Hypothalamus (tissue), 51 donors: ENCODE results near the gene GPR22.

ENCODE experiments used
- DNase-seq, 51 donors: peaks; one replicate each; lab custom pipeline; 2025; lab: John Stamatoyannopoulos, UW

Gene GPR22, protein sequence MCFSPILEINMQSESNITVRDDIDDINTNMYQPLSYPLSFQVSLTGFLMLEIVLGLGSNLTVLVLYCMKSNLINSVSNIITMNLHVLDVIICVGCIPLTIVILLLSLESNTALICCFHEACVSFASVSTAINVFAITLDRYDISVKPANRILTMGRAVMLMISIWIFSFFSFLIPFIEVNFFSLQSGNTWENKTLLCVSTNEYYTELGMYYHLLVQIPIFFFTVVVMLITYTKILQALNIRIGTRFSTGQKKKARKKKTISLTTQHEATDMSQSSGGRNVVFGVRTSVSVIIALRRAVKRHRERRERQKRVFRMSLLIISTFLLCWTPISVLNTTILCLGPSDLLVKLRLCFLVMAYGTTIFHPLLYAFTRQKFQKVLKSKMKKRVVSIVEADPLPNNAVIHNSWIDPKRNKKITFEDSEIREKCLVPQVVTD

DNA sequence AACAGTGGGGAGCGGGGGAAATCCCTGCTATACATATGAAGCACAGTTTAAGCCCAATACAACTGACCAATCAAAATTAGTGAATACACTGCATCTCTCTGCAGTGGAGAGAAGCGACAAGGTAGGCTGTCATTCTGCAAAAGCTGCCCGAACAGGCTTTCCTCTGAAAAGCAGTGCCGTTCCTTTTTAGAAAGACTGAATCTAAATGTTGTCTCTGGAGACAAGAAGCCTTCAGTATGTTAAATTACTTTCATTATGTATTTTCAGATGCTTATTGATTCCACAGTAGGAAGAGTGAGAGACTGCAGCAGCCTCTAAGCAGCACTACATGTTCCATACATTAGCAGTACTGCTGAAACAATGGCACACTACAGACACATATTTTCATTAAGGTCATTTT lies at the start of gene GPR22:
Gene GPR22 (plus strand): TSS at position 129 of the 400 bp plus-strand sequence. CDS start 4,004 bp downstream, outside the sequence.
- peak in 4 of 51 donors; percentile 0 to 53 (median 1) for DNase-seq

DNA sequence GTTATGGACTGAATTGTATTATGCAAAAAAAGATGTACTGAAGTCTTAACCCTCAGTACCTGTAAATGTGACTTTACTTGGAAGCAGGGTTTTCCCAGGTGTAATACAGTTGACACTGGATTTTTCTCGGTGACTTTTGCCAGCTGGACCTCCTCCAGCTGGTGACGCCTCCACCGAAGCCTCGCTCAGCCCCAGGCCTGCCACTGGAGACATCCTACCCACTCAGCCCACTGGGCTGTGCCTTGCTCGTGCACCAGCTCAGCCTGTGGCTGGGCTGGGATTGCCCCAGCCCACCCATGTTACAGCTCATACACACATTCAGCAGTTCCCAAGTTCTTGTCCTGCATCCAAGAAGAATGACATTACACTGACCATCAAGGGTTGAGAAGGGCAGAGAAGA lies 42.4 kb upstream of the GPR22 start:
- DNase-seq, result no peak

DNA sequence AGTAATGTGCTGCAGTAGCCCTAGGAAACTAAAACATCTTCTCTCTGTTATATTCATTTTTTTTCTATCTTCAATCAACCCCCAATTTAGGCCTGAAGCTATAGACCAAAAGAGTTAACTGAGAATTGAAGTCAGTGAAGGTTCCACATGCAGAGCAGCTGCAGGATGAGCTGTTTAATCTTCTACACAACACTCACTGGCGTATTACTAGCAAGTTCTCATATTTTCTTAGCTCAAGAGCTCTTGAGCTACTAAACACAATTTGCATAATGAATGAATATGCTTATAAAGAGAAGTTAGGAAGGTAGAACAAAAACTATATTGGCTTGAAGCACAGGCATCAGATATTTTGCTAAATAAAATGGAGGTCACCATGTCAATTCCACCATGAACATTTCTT lies 41.2 kb upstream of the GPR22 start:
- no peak for DNase-seq

GRCh38 chr7:107430057-107430456 lies 39.8 kb upstream of the GPR22 start:
- no peak for DNase-seq

DNA sequence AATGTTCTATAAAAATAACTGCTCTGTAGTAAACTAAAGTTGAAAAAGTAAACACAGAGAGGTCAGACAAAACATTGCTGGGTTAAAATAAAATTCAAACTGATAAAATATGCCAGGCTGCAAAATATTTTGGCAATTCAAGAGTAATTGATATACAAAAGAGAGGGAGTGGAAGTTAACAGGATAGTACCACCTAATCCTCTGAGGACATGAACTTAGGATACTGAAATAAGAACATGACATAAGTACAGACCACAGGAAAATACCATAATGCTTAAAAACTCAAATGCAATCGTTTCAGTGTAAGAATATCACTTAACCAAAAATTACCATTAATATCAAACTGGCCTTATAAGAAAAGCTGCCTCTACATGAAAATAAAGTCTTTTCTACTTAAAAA lies 37.6 kb upstream of the GPR22 start:
- no peak for DNase-seq

DNA sequence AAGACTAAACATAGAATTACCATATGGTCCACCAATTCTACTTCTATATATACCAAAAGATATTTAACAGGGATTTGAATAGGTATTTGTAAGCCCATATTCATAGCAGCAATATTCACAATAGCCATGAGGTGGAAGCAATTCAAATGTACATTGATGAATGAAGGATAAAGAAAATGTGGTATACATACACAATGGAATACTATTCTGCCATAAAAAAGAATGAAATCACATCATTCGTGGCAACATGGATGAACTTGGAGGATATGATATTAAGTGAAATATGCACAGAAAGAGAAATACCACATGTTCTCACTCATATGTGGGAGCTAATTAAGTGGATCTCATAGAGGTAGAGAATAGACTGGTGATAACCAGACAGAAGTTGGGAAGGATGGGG lies 34.1 kb upstream of the GPR22 start:
- DNase-seq, result no peak

GRCh38 chr7:107439025-107439424 lies 30.8 kb upstream of the GPR22 start:
- DNase-seq, result no peak

DNA sequence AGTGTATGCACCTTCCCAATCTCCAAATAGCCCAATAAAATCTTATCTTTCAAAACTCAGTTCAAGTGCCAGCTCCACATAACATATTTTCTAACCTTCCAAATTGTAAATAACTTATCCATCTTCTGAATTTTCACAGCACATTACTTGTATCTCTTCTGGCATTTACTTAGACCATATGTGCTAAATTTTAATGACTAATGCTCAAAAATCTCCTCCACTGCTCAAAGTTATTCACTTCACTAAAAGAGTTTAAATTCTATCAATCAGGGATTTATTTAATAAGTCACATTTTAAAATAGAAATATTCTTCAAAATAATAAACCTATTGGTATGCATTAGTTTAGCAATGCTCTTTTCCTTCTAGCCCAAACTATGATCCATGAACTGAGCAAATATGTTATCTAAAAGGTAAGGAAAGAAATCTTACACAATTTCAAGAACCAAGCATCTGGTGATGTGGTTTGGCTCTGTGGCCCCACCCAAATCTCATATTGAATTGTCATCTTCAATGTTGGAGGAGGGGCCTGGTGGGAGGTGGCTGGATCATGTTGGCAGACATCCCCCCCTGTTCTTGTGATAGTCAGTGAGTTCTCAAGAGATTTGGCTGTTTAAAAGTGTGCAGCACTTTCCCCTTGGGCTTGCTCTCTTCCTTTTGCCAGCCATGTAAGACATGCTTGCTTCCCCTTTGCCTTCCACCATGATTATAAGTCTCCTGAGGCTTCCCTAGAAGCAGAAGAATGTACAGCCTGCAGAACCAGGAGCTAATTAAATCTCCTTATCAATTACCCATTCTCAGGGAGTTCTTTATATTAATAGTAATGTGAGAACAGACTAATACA lies 28.1 kb upstream of the GPR22 start:
- DNase-seq, result no peak

- no peak for DNase-seq
These were observed 27.2 kb upstream of the GPR22 start for GRCh38 chr7:107442678-107443077.

DNA sequence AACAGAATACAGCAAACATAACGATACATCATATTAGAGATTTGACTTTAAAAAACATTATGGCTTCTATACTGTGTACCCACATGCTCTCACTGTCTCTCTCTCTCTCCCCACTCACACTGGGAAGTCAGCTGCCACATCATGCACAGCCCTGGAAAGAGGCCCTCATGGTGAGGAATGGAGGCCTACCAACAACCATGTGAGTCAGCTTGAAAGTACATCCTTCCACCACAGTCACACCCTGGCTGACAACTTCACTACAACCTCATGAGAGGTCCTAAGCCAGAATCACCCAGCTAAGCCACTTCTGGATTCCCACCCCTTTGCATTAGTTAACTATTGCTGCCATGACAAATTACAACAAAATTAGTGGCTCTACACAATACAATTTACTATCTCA lies 23.3 kb upstream of the GPR22 start:
- no peak for DNase-seq

- no peak for DNase-seq
These were observed 22.9 kb upstream of the GPR22 start for GRCh38 chr7:107446988-107447387.

DNA sequence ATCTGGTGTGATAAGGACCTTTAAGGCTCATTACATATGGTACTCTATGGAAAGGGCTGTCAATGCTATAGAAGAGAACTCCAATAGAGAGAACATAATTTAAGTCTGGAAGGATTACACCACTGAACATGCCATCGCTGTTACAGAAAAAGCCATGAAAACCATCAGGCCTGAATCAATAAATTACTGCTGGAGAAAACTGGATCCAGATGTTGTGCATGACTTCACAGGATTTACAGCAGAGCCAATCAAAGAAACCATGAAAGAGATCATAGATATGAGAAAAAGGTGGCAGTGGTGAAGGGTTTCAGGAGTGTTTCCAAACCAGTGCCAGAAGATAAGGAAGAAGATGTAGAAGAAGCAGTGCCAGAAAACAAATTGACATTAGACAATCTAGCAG lies 18.9 kb upstream of the GPR22 start:
- DNase-seq, result no peak

- no peak for DNase-seq
These were observed 16.5 kb upstream of the GPR22 start for GRCh38 chr7:107453388-107453787.

GRCh38 chr7:107461938-107462533 lies 7.8 kb upstream of the GPR22 start:
- peak in 1 of 51 donors; percentile 3 for DNase-seq

DNA sequence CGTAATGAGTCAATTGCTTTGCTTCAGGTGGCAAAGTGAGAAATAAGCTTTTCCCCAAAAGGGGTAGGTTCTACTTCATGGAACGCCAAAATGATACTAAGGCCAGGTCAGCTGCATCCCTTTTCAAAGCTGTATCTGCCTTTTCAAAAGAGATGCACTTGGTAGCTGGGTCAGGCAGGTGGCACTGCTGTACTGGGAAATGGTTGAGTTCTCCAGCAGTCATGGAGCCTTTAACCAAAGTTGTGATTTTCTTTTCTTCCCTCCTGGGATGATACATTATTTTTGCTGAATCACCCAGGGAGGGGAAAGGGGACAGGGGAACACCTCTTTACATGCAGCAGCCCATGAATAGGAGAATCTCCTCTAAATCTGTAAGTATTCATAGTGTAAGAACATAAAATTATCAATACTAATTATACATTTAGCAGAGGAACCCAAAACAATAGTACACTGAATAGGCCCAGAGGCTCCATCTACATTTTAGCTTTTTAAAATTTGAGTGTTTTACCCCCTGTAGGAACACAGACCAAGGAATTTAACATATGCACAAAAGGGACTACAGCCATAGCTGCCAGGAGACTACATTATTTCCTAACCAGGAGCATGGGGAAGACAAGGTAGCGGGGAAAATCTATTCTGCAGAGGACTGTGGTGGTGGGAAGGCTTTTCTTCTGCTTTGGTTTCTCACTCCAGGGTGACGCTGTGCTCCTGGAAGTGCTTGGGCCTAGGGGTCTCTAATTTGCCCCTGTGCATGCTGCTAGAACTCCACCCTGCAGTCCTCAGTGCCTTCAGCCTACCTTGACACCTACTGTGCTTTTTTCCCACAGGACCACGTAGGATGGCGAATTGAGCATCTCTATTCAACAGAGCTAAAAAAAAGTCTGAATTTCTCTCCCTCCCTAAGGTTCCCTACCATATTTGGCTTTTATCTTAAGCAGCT lies 6.4 kb upstream of the GPR22 start:
- DNase-seq, result peak in 36 of 51 donors; percentile 1 to 70 (median 27)

DNA sequence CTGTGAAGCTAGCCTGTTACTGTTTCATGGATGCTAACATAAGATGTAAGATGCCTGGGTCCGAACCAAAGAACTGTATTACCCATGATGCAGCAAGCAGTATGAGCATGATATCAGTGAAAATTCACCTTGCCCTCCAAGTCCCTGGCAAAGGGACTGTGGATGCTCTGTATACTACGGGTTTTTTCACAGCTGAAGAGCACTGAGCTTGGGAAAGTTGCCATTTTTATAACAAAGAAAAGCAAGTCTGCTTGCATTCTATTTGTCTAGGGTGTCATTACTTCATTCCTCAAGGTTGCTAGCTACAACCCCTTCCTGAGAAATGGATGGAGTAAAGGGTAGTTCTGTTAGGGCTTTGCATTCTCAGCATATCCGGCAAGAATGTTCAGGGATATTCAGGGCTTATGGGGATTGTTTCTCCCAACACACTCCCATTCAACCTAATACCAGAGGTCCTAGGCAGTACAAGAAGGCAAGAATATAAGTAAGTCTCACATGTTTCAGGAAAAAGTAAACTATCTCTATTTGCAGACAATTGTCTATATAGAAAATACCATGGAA lies 5.1 kb upstream of the GPR22 start:
- DNase-seq, result no peak

DNA sequence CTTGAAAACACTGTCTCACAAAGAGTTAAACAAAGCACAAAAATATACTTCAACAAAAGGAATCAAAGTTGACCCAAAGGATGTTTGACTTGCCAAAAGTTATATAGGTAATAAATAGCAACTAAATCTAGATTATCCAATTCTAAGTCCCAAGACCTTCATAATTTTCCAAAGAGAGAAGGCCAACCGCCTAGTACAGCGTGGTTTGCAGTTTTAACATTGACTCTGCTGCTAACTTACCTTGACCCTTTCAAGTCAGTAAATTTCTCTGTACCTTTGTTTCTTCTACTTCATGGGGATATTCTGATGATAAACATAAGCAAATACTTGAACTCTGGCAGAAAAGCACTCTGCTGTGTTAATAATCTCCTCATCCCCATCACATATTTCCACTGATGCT lies 1.9 kb upstream of the GPR22 start:
- DNase-seq, result no peak

- no peak for DNase-seq
These were observed 1.0 kb upstream of the GPR22 start for GRCh38 chr7:107468824-107469223.

DNA sequence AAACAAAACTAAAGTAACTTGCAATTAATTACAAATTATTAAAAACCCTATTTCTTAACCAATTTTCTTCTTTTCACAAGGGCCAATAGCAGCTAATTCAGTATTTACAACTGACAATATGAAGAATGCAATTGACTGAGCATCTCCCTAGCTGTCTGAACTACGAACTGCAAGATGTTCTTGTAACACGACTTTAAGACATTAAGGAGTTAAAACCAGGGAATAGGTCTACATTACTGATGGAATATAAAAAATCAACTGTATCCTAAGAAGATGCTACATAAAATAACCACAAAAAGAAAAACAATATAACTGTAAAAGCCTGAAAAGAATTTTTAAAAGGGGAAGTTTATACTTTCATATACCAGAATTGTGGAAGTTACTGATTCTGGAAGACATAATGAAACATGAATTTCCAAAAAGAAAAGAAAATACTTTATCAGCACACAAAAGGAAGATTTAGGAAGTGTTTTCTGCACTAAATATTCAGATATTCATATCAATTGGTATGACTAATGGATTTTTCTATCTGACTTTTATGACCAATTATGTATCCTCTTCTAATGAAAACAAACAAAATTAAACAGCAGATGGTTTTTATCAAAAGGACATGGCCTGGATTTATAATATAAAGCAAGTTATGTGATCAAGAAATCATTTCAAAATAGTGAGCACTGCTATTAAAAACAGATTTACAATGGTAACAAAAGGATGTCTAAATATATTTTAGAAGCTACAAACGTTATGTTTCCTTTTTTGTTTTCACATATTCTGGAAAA lies 1.6 kb downstream of the GPR22 start:
- no peak for DNase-seq
